Stimulated activated naive CD4-positive, alpha-beta T cell (primary cell): ENCODE results near the gene SPINK1.
"Not testable (repeated sequence)": the region's sequence is repeated elsewhere in the genome, so short reads cannot be mapped to it uniquely, and the experiment has no call there.

Source experiments
- DNase-seq, 6 experiments: peaks; one replicate each; lab custom pipeline; 2025; lab: John Stamatoyannopoulos, UW

Gene SPINK1

GRCh38 chr5:147854894-147855773, 23.7 kb upstream of the SPINK1 start:
- DNase-seq = no peak

GRCh38 chr5:147854331-147854730, 22.9 kb upstream of the SPINK1 start:
- no peak for DNase-seq

GRCh38 chr5:147853372-147853987, 22.0 kb upstream of the SPINK1 start:
- no peak for DNase-seq

- DNase-seq = no peak
Measured at GRCh38 chr5:147852365-147852764, 20.9 kb upstream of the SPINK1 start.

- DNase-seq = no peak
Measured at GRCh38 chr5:147851578-147851977, 20.1 kb upstream of the SPINK1 start.

- no peak for DNase-seq
Measured at GRCh38 chr5:147849226-147849625, 17.8 kb upstream of the SPINK1 start.

- no peak for DNase-seq
Measured at GRCh38 chr5:147845618-147846017, 14.1 kb upstream of the SPINK1 start.

GRCh38 chr5:147844846-147845245, 13.4 kb upstream of the SPINK1 start:
- no peak for DNase-seq

- no peak for DNase-seq
Measured at GRCh38 chr5:147842869-147843268, 11.4 kb upstream of the SPINK1 start.

GRCh38 chr5:147836439-147836838, 5.0 kb upstream of the SPINK1 start:
- no peak for DNase-seq

- no peak for DNase-seq
Measured at GRCh38 chr5:147835386-147835798, 3.9 kb upstream of the SPINK1 start.

- no peak for DNase-seq
Measured at GRCh38 chr5:147832541-147832940, 1.1 kb upstream of the SPINK1 start.

GRCh38 chr5:147830035-147830434, 1.4 kb downstream of the SPINK1 start:
- no peak for DNase-seq

- not testable (repeated sequence) for DNase-seq
Measured at GRCh38 chr5:147827017-147827416, 4.5 kb downstream of the SPINK1 start.

GRCh38 chr5:147826361-147826760, 5.1 kb downstream of the SPINK1 start:
- DNase-seq = no peak

- peak in 3 of 6 experiments; percentile 3 to 14 (median 10) for DNase-seq
Measured at GRCh38 chr5:147822686-147823491, 8.6 kb downstream of the SPINK1 start.

- not testable (repeated sequence) for DNase-seq
Measured at GRCh38 chr5:147822222-147822621, 9.2 kb downstream of the SPINK1 start.

- no peak for DNase-seq
Measured at GRCh38 chr5:147821766-147822165, 9.7 kb downstream of the SPINK1 start.

- no peak for DNase-seq
Measured at GRCh38 chr5:147819261-147819770, 12.2 kb downstream of the SPINK1 start.

GRCh38 chr5:147818290-147818689, 13.2 kb downstream of the SPINK1 start:
- no peak for DNase-seq

- DNase-seq = no peak
Measured at GRCh38 chr5:147813696-147814095, 17.8 kb downstream of the SPINK1 start.
